GM10847 (cell line): Measurements from ENCODE around the gene TCF4.

ENCODE experiments used
- POLR2A ChIP-seq: IDR thresholded peaks from 2 replicates; pipeline ENCODE4 v1.6.1; 2011; ENCODE audit not compliant: insufficient read length; ENCODE audit errors: extremely low read depth

TCF4 gene

GRCh38 chr18:55503167-55503820 lies 84.7 kb downstream of the TCF4 start:
- TF ChIP-seq POLR2A = no peak

GRCh38 chr18:55501982-55502710 lies 85.8 kb downstream of the TCF4 start:
- TF ChIP-seq POLR2A = no peak

GRCh38 chr18:55501579-55501978 lies 86.4 kb downstream of the TCF4 start:
- TF ChIP-seq POLR2A = no peak

- no peak for TF ChIP-seq POLR2A
Observed at GRCh38 chr18:55500316-55501086, 87.5 kb downstream of the TCF4 start.

- no peak for TF ChIP-seq POLR2A
Observed at GRCh38 chr18:55499526-55499925, 88.5 kb downstream of the TCF4 start.

GRCh38 chr18:55497825-55498403 lies 90.1 kb downstream of the TCF4 start:
- TF ChIP-seq POLR2A = no peak

GRCh38 chr18:55494899-55495298 lies 93.1 kb downstream of the TCF4 start:
- no peak for TF ChIP-seq POLR2A

- TF ChIP-seq POLR2A = no peak
Observed at GRCh38 chr18:55494441-55494840, 93.6 kb downstream of the TCF4 start.

- no peak for TF ChIP-seq POLR2A
Observed at GRCh38 chr18:55491616-55492015, 96.4 kb downstream of the TCF4 start.

GRCh38 chr18:55489034-55489986 lies 98.7 kb downstream of the TCF4 start:
- no peak for TF ChIP-seq POLR2A

- TF ChIP-seq POLR2A = no peak
Observed at GRCh38 chr18:55488473-55488872, 99.5 kb downstream of the TCF4 start.

GRCh38 chr18:55487997-55488396 lies 100.0 kb downstream of the TCF4 start:
- no peak for TF ChIP-seq POLR2A

GRCh38 chr18:55486936-55487335 lies 101.1 kb downstream of the TCF4 start:
- TF ChIP-seq POLR2A = no peak

GRCh38 chr18:55485666-55486065 lies 102.3 kb downstream of the TCF4 start:
- no peak for TF ChIP-seq POLR2A

GRCh38 chr18:55484773-55485172 lies 103.2 kb downstream of the TCF4 start:
- no peak for TF ChIP-seq POLR2A
